Right lobe of liver (tissue), 6 donors: ENCODE results near the gene ALLC. TPM values are rescaled to one million over a fixed set of nuclear protein-coding genes. Genes with fewer than 3 reads are reported as not detected.

Experiments
- ATAC-seq, 4 donors: fragments of 200-7000 bp; cut with Tn5 transposase; one replicate each; pipeline ENCODE4 v1.9.1; 2020; ENCODE audit warnings: mild to moderate bottlenecking in 4 of 4, moderate library complexity in 4 of 4
- DNase-seq, 3 donors: peaks; one replicate each; pipeline ENCODE4 v3.0.0-alpha.2; 2020
- H3K27ac ChIP-seq, 3 donors: fragments of 200-600 bp; one replicate each; pipeline ENCODE4 v1.8.0; 2022
- H3K27me3 ChIP-seq, 2 donors: fragments of 200-600 bp; one replicate each; pipeline ENCODE4 v1.8.0; 2022
- H3K36me3 ChIP-seq, 4 donors: fragments of 200-600 bp; sonication (generic) in 1 of 4; one replicate each; pipeline versions ENCODE4 v1.5.1 to v1.8.0; 2017 to 2022; ENCODE audit warnings: control low read depth in 1 of 4
- H3K4me1 ChIP-seq, 4 donors: fragments of 200-600 bp; sonication (generic) in 1 of 4; one replicate each; pipeline versions ENCODE4 v1.5.1 to v1.8.0; 2017 to 2022; ENCODE audit warnings: control low read depth in 1 of 4
- H3K4me3 ChIP-seq, 3 donors: fragments of 200-600 bp; one replicate each; pipeline ENCODE4 v1.8.0; 2022
- H3K9me3 ChIP-seq, 4 donors: fragments of 200-600 bp; sonication (generic) in 1 of 4; one replicate each; pipeline versions ENCODE4 v1.5.1 to v1.8.0; 2017 to 2022; ENCODE audit warnings: control low read depth in 1 of 4
- POLR2A ChIP-seq: fragments of 450-650 bp; IDR thresholded peaks from one replicate; pipeline ENCODE4 v1.6.1; 2017; ENCODE audit warnings: antibody characterized with exemption, mild to moderate bottlenecking
- WGBS: methylation state at CpG from one replicate; pipeline ENCODE4 v1.1.6; 2018; ENCODE audit warnings: low coverage, low lambda C conversion rate; ENCODE audit not compliant: insufficient coverage; ENCODE audit errors: missing lambda C conversion rate; 5-methylcytosine and 5-hydroxymethylcytosine counted together
- intact Hi-C, 2 donors: fragments of 100-400 bp; cut with DNase I; formaldehyde crosslinking; loops; one replicate each; pipeline versions ENCODE4 v1.11.2 to v1.14.1; 2022
- total RNA-seq, 6 experiments: library from RNA; depleted of rRNA in 2 of 6; stranded (reverse); fragments of >200 nt in 2 of 6; fragmentation: NEBNext Ultra II Directional in 3 of 6; extraction: Animal tissue kit (Norgen Biotek cat#: 25700) in 3 of 6; gene quantifications; one replicate each; pipeline versions ENCODE4 v1.1.0 to v1.2.4, GENCODE V29; 2016 to 2023
- TF ChIP-seq, protein P1 (sequence below), 4 donors: fragments of 200-600 bp in 3 of 4; fragments of 450-650 bp in 1 of 4; IDR thresholded peaks; one replicate each; pipeline versions ENCODE4 v1.5.1 to v1.8.0; 2016 to 2022; ENCODE audit warnings: antibody characterized with exemption in 4 of 4, mild to moderate bottlenecking in 2 of 4
- donor health status: DM: no; HTN: yes; CAD: no.
- donor health status: DM: no; HTN: no; CAD: no.
- donor health status: DM: no; HTN: no; CAD: no.
- donor health status: DM: no; HTN: yes; CAD: no.
- donor health status: DM: no; HTN: yes; CAD: no.

The ALLC gene
- total RNA-seq, 6 experiments from 2014 or later = 0.18 to 0.63 (median 0.31) TPM; not detected in 1

GRCh38 chr2:3639015-3639630 is 18.9 kb upstream of the ALLC start:
- no peak for ATAC-seq
- 64% methylated on average over 10 of the region's 10 CpGs for WGBS
- Histone ChIP-seq H3K4me3 (no peak overlapping the region), H3K4me1 (no peaks in the 10 kb centered on the region), H3K9me3 (no peaks in the 10 kb centered on the region), H3K27ac (no peak overlapping the region), H3K27me3 (no peaks in the 10 kb centered on the region), H3K36me3 (no peaks in the 10 kb centered on the region)
- TF ChIP-seq, protein P1, sequence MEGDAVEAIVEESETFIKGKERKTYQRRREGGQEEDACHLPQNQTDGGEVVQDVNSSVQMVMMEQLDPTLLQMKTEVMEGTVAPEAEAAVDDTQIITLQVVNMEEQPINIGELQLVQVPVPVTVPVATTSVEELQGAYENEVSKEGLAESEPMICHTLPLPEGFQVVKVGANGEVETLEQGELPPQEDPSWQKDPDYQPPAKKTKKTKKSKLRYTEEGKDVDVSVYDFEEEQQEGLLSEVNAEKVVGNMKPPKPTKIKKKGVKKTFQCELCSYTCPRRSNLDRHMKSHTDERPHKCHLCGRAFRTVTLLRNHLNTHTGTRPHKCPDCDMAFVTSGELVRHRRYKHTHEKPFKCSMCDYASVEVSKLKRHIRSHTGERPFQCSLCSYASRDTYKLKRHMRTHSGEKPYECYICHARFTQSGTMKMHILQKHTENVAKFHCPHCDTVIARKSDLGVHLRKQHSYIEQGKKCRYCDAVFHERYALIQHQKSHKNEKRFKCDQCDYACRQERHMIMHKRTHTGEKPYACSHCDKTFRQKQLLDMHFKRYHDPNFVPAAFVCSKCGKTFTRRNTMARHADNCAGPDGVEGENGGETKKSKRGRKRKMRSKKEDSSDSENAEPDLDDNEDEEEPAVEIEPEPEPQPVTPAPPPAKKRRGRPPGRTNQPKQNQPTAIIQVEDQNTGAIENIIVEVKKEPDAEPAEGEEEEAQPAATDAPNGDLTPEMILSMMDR (IDR thresholded peaks at IDR 0.05) = no peak
- no peak for TF ChIP-seq POLR2A
- intact Hi-C loops = no loop called here
- DNase-seq = no peak

DNA sequence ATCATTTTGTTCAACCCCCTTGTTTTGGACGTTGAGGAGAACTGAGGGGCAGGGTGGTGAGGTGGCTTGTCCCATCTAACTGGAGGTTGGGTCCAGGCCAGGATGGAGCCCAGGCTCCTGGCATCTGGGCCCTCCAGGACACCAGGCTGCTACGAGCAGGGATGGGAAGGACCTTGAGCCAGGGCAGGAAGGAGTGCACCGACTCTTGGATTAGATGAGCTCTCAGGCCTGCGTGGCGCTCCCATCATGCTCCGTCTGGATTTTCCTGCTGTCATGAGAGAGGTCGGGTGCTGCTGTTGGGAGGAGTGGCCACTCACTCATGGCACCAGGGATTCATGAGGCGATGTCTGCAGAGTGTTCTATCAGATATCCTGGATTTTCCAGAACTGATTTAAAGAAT is 18.3 kb upstream of the ALLC start:
- TF ChIP-seq POLR2A = no peak
- TF ChIP-seq, protein P1 (IDR thresholded peaks at IDR 0.05) = no peak
- Histone ChIP-seq H3K27ac (no peak overlapping the region), H3K4me3 (no peak overlapping the region), H3K27me3 (no peaks in the 10 kb centered on the region), H3K4me1 (no peaks in the 10 kb centered on the region), H3K36me3 (no peaks in the 10 kb centered on the region), H3K9me3 (no peaks in the 10 kb centered on the region)
- 57% methylated on average over 5 of the region's 8 CpGs for WGBS
- ATAC-seq (no peak), DNase-seq (no peak)
- intact Hi-C loops = loop anchor here in 1 of 2 donors (10.0 kb wide), 1 partner anchor 45 kb away; the partner anchor contains the start of gene COLEC11

- intact Hi-C loops = loop anchor here in 1 of 2 donors (10.0 kb wide), 1 partner anchor 46 kb away; the partner anchor contains the start of gene COLEC11
- DNase-seq (no peak), ATAC-seq (no peak)
- H3K4me1 ChIP-seq = no peaks in the 10 kb centered on the region
- no peaks in the 10 kb centered on the region for H3K27me3 ChIP-seq
- WGBS = 85% methylated on average over 13 of the region's 13 CpGs
- H3K36me3 ChIP-seq = no peaks in the 10 kb centered on the region
- no peak overlapping the region for H3K4me3 ChIP-seq
- TF ChIP-seq POLR2A = no peak
- TF ChIP-seq, protein P1 (IDR thresholded peaks at IDR 0.05) = no peak
- H3K27ac ChIP-seq = no peak overlapping the region
- no peaks in the 10 kb centered on the region for H3K9me3 ChIP-seq
Observed at GRCh38 chr2:3641181-3641580, 16.8 kb upstream of the ALLC start.

DNA sequence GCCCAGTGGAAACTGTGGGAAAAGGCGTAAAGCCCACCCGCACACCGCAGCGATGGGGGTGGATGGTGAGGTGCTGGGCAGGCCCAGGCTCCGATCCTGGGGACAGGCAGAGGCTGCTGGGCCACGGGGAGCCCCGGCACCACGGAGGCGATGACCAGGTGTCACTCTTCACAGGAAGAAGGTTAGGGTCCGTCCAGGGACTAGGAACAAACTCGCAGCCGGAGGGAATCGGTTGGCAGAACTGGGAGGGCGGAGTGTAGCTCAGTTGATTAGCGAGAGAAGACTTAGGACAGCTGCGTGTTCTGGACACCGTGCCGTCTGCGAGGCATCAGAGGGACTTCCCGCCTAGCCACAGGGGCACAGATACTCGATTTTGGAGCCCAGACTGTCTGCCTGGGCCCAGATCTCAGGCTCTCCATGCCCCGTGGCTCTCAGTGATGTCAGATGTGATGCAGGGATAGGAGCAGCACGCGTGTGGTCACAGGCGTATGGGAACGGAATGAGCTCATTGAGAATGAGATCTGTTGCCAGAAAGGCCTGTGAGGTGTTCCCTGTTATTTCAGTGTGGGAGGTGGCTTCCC is 16.1 kb upstream of the ALLC start:
- no peaks in the 10 kb centered on the region for H3K9me3 ChIP-seq
- intact Hi-C loops = loop anchor here in 1 of 2 donors (10.0 kb wide), 1 partner anchor 47 kb away; the partner anchor contains the start of gene COLEC11
- H3K27ac ChIP-seq = no peak overlapping the region
- no peak overlapping the region for H3K4me3 ChIP-seq
- WGBS = 78% methylated on average over 11 of the region's 26 CpGs
- ATAC-seq (no peak), DNase-seq (peak in 1 of 3 donors; percentile 36)
- H3K4me1 ChIP-seq = no peaks in the 10 kb centered on the region
- H3K36me3 ChIP-seq = no peaks in the 10 kb centered on the region
- H3K27me3 ChIP-seq = no peaks in the 10 kb centered on the region
- no peak for TF ChIP-seq POLR2A
- TF ChIP-seq, protein P1 (IDR thresholded peaks at IDR 0.05) = no peak
